GM06990 (cell line): ENCODE results near the gene PDCD6IP.
A peak's percentile ranks its signal among the peaks of the same experiment; 100 is the strongest.

Source experiments
- DNase-seq: peaks from one replicate; pipeline ENCODE4 v3.0.0-alpha.2; 2011; ENCODE audit not compliant: insufficient read length; ENCODE audit errors: extremely low read depth
- H3K27me3 ChIP-seq: replicated peaks from 2 replicates; pipeline ENCODE4 v1.6.0; 2011; ENCODE audit warnings: low read length; ENCODE audit not compliant: control insufficient read depth, insufficient read depth
- H3K36me3 ChIP-seq: 2 replicates; pipeline ENCODE4 v1.5.1; 2011; ENCODE audit warnings: low read length; ENCODE audit not compliant: control insufficient read depth, insufficient read depth
- H3K4me3 ChIP-seq: replicated peaks from 2 replicates; pipeline ENCODE4 v1.5.1; 2011; ENCODE audit warnings: low read depth, mild to moderate bottlenecking, control low read depth, low read length
- CTCF ChIP-seq: IDR thresholded peaks from 2 replicates; pipeline ENCODE4 v1.5.1; 2011; ENCODE audit warnings: low read length, control low read depth, mild to moderate bottlenecking, inconsistent platforms; ENCODE audit not compliant: insufficient read depth, poor library complexity, severe bottlenecking

The PDCD6IP gene

DNA sequence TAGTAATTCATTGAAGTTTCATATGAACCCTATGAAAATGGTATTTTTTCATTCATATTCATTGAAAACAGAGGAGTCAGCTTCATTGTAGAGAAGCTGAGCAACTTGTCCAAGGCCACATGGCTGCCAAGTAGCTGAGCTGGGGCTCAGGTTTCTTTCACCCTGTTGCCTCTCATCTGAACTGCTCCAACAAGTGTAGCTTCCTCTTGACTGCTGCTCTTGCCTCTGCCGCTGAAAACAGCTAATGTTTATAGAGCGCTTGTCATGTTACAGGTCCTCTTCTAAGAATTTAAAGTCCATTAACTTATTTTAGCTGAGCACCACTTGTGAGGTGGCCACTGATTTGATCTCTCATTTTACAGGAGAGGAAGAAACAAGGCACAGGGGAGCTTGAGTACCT, 81.1 kb downstream of the PDCD6IP start:
- no peak for DNase-seq
- TF ChIP-seq CTCF: no peak
- H3K36me3 ChIP-seq: no peaks in the 10 kb centered on the region
- H3K27me3 ChIP-seq: no peaks in the 10 kb centered on the region
- no peak overlapping the region for H3K4me3 ChIP-seq

DNA sequence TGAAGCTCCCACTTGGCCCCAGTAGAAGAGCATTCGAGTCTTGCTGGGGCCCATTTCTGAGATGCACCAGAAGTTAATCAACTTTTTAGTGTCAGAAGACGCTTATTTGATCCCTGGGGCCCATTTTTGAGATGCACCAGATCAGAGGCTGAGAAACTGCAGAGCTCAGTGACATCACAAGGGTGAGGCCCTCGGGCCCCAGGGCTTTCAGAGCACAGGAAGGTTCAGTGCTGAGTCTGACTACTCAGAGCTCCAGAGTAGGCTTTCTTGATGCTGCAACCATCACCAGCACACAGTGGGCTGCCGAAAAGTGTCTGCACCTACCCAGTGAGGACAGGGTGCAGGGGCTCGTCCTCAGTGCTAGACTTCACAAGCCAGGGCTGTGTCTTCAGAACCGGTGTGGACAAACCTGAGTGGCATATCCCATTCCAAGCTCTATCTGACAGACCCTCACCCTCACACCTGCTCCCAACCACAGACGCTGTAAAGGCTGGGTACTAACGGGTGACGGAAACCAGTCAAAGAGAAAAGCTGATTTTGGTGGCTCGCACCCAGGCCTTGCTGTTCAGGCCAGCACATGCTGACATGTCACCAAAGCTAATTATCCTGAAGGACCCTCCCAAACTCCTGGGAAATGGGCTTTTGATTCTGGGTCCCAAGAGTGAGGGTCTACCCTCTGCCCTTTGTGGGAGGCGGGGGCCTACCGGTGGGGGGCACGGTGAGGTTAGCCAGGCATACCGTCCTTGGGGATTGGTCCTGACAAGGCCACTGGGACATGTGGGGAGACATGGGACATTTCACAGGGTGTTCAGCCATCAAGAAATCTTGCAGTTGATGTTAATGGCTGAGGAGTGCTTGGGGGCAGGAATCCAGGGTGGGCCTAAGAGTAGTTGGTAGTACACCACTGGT, 83.0 kb downstream of the PDCD6IP start:
- Histone ChIP-seq H3K27me3 (no peaks in the 10 kb centered on the region; the same call in 1 of the 2 replicates), H3K36me3 (no peaks in the 10 kb centered on the region), H3K4me3 (no peak overlapping the region)
- TF ChIP-seq CTCF: no peak
- DNase-seq: no peak

DNA sequence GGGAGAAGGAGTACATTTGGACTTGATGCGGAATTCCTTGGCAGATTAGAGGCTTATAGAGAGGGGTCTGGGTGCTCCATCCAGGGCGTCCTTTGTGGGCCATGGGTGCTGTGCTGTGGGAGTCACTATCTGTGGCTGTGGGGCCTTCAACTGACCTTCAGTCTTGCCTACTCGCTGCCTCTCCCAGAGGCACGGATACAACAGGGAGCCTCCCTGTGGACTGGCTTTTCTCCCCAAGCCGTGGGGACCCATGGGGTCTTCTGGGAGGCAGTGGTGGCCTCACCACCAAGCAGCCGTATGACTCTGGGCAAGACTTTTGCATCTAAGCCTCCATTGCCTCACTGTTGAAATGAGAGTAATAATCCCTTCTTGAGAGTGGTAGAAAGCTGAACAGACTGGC, 83.9 kb downstream of the PDCD6IP start:
- no peaks in the 10 kb centered on the region; the same call in 1 of the 2 replicates for H3K27me3 ChIP-seq
- no peaks in the 10 kb centered on the region for H3K36me3 ChIP-seq
- H3K4me3 ChIP-seq: no peak overlapping the region
- TF ChIP-seq CTCF: no peak
- DNase-seq: no peak

DNA sequence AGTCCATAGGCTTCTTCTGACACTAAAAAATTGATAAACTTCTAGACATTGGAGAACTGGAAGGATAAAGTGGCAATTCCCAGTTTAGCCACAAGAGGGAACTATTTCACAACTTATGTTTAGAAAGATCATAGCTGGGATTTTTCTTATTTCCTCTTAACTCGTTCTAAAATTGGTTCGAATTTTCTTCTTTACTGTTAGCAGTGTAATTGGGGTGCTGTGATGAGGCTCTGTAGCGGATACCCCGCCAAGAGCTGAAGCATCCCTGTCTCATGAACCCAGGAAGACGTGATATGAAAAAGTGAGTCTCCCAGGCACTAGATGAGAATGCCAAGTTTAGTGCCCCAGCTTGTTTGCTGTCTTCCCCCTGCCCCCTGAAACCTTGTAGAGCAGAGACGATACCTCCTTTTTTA, 85.1 kb downstream of the PDCD6IP start:
- Histone ChIP-seq H3K4me3 (no peak overlapping the region), H3K27me3 (no peaks in the 10 kb centered on the region; the same call in 1 of the 2 replicates), H3K36me3 (no peaks in the 10 kb centered on the region)
- DNase-seq: no peak
- TF ChIP-seq CTCF: peak; percentile 71

GRCh38 chr3:33883951-33884561, 85.6 kb downstream of the PDCD6IP start:
- DNase-seq: no peak
- TF ChIP-seq CTCF: no peak
- Histone ChIP-seq H3K27me3 (no peaks in the 10 kb centered on the region; the same call in 1 of the 2 replicates), H3K4me3 (no peak overlapping the region), H3K36me3 (no peaks in the 10 kb centered on the region)
